Subcutaneous adipose tissue (tissue), 4 donors: ENCODE data around the gene GBE1. TPM values are rescaled to one million over a fixed set of nuclear protein-coding genes. Genes with fewer than 3 reads are reported as not detected.

Source experiments
- total RNA-seq, 4 donors: library from RNA; depleted of rRNA; stranded (reverse); fragments of >200 nt; gene quantifications; one replicate each; pipeline ENCODE4 v1.1.0, GENCODE V29; 2016
- TF ChIP-seq, protein P1 (sequence below): fragments of 450-650 bp; IDR thresholded peaks from one replicate; pipeline ENCODE4 v1.5.1; 2016; ENCODE audit warnings: low read depth, mild to moderate bottlenecking, control low read depth, antibody characterized with exemption, moderate library complexity

The GBE1 gene
- total RNA-seq, 4 donors from 2014 or later, result 134 to 224 (median 199) TPM

DNA sequence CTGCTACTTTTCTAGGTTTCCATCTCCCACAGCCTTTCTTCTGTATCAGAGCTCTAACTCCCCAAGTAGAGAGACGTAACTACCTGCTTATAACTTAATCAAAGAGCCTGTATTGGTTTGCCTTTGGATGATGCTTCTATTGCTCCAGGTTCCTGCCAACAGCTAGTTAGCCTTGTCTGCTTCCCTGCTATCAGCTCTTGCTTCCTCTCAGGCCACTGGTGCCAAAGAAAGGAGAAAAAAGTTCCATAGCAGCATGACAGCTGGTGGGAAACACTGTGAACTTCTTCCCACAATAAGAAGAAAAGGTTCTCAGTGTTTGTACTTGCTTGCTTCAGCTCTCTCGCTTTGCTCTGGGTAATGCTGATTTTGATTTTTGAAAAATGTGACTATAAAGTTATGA is 206.6 kb downstream of the GBE1 start:
- TF ChIP-seq, protein P1, sequence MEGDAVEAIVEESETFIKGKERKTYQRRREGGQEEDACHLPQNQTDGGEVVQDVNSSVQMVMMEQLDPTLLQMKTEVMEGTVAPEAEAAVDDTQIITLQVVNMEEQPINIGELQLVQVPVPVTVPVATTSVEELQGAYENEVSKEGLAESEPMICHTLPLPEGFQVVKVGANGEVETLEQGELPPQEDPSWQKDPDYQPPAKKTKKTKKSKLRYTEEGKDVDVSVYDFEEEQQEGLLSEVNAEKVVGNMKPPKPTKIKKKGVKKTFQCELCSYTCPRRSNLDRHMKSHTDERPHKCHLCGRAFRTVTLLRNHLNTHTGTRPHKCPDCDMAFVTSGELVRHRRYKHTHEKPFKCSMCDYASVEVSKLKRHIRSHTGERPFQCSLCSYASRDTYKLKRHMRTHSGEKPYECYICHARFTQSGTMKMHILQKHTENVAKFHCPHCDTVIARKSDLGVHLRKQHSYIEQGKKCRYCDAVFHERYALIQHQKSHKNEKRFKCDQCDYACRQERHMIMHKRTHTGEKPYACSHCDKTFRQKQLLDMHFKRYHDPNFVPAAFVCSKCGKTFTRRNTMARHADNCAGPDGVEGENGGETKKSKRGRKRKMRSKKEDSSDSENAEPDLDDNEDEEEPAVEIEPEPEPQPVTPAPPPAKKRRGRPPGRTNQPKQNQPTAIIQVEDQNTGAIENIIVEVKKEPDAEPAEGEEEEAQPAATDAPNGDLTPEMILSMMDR, result no peak

DNA sequence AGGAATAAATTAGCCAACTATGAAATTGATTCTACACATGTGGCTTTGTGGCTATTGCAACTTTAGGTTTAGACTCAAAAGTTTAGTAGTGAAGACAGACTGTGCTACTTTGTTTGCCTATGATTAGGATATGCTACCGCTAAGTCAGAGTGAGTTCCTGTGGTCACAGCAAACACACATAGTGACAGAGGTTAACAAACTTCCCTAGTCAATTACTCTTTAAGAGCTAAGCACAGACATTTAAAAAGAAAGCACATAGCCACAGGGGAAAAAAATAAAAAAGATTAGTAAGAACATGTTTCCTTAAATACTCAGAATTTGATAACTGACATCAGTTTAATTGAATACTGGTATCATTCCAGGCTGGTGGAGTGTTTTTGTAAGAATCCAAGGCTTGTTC is 207.1 kb downstream of the GBE1 start:
- TF ChIP-seq, protein P1, result no peak

DNA sequence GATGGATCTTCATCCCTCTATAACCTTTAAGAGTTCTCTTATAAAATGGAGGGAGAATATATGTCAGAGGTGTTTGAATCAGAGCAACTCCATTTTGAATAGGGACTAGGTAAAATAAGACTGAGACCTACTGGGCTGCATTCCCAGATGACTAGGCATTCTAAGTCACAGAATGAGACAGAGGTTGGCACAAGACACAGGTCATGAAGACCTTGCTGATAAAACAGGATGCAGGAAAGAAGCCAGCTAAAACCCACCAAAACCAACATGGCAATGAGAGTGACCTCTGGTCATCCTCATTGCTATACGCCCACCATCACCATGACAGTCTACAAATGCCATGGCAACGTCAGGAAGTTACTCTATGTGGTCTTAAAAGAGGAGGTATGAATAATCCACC is 211.0 kb downstream of the GBE1 start:
- TF ChIP-seq, protein P1, result no peak

DNA sequence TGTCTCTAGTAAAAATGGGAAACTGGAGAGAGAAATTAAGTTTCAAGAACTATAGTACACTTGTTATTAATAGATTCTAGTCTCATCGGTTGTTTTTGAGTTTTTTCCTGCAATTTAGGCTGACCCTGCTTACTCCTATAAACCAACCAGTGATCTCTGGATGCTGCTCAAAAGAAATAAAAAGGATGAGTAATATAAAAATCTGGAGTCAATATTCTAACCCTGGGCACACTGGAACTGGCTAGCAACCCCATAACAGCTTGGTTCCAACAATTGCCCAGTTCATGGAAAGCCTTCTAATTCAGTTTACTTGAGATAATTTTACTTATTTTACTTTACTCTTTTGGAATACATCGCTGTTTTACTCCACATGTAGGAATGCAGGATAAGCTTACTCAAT is 211.6 kb downstream of the GBE1 start:
- TF ChIP-seq, protein P1, result no peak

DNA sequence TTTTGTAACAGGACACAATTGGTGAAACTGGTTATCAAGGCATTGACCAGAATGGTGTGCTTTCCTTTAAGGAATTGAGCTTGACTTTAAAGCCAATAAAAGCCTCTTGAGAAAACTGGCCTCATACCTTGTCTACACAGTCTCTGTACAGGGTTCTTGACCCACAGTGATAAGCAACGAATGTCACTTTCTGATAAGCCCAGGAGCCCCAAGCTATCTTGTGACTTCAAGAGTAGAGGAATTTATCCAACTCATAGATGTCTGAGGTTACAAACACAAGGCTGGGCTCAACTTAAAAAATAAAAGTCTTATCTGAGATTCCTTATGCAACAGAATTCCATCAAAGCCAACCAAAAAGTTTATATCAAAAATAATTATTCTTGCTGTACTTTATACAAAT is 212.1 kb downstream of the GBE1 start:
- TF ChIP-seq, protein P1, result no peak

DNA sequence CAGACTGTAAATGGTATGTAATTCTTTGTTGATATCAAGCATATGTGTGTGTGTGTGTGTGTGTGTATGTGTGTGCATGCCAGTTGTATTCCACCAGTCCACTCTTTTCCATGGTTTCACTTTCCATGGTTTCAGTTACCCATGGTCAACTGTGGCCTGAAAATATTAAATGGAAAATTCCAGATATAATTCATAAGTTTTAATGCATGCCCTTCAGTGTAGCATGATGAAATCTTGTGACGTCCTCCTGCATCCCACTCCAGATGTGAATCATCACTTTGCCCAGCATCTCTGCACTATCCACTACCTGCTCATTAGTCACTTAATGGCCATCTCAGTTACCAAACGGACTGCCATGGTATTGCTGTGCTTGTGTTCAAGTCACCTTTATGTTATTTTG is 215.9 kb downstream of the GBE1 start:
- TF ChIP-seq, protein P1, result no peak

DNA sequence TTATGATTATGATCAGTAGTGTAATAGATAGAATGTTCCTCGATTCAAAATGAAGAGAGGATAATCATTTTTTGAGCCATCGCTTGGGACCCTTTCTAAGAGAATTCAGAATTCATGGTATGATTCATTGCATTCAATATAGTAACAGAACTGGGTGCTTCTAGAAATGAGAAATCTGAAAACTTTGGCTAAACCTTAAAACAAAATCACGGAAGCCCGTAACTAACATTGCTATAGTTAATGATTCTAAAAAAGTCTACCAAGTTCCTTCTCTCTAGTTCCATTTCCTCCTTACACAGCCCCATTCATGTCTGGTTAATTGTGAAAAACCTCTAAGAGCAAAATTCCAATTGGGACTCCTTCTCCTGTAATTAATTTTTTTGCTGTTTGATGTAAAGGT is 217.1 kb downstream of the GBE1 start:
- TF ChIP-seq, protein P1, result no peak

DNA sequence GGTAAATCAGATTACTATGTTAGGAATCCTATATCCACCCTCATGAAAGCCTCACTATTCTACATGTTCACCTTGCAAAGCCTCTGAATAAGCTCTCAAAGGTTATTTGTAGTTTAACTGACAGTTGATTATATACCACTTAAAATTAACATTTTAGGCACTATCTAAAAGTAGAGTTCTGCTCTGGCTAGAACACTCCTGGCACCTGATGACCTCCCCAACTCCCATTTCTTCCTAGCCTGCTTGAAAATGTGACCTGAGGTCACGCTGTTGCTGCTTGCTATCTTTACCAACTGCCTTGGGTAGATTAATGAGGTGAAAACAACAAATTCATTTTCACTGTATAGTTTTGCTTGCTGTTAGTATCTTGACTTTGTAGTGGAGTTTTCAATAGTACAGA is 220.7 kb downstream of the GBE1 start:
- TF ChIP-seq, protein P1, result no peak
